HEK293 (cell line): ENCODE data around the gene CCDC142.
"Not testable (repeated sequence)": the region's sequence is repeated elsewhere in the genome, so short reads cannot be mapped to it uniquely, and the experiment has no call there.

Source experiments
- CTCF ChIA-PET: fragments of 350-600 bp; formaldehyde crosslinking; extraction: SDS; loops from one replicate; lab custom pipeline; 2021; ENCODE audit warnings: antibody characterized with exemption; lab: Yijun Ruan, JAX
- POLR2A ChIA-PET: fragments of 300-600 bp; formaldehyde crosslinking; extraction: SDS; loops from one replicate; lab custom pipeline; 2020; ENCODE audit warnings: antibody characterized with exemption, inconsistent platforms; lab: Yijun Ruan, JAX
- H3K27ac ChIP-seq: fragments of 200-500 bp; sonication (Bioruptor generic); 2 replicates; pipeline ENCODE4 v1.5.1; 2014; ENCODE audit warnings: low read depth, low read length, control low read depth, inconsistent platforms; ENCODE audit errors: extremely low read depth
- H3K36me3 ChIP-seq, 2 experiments: fragments of 200-500 bp in 1 of 2; sonication (Bioruptor generic) in 1 of 2; 1 replicate in 1 of 2; 2 replicates in 1 of 2; pipeline ENCODE4 v1.5.1; 2014 to 2017; ENCODE audit warnings: inconsistent platforms in 2 of 2, low read length in 2 of 2; ENCODE audit not compliant: control insufficient read depth in 2 of 2, insufficient read depth in 1 of 2
- H3K4me1 ChIP-seq: fragments of 200-500 bp; sonication (Bioruptor generic); 2 replicates; pipeline ENCODE4 v1.5.1; 2014; ENCODE audit warnings: mild to moderate bottlenecking, low read length, inconsistent platforms; ENCODE audit not compliant: control insufficient read depth, insufficient read depth
- H3K4me3 ChIP-seq: 2 replicates; pipeline ENCODE4 v1.5.1; 2011; ENCODE audit warnings: low read depth, mild to moderate bottlenecking, control low read depth, low read length, moderate library complexity
- H3K9me3 ChIP-seq: fragments of 200-500 bp; sonication (Bioruptor generic); 2 replicates; pipeline ENCODE4 v1.5.1; 2014; ENCODE audit warnings: low read depth, low read length, inconsistent platforms; ENCODE audit not compliant: control insufficient read depth, insufficient read depth
- GLI2 ChIP-seq: fragments of 450-650 bp; formaldehyde crosslinking; IDR thresholded peaks from 2 replicates; pipeline ENCODE4; 2017; ENCODE audit warnings: missing biosample characterization, missing genetic modification characterization, low read depth, borderline replicate concordance
- KLF7 ChIP-seq: fragments of 450-650 bp; formaldehyde crosslinking; IDR thresholded peaks from 2 replicates; pipeline ENCODE4 v1.5.1; 2016; ENCODE audit warnings: missing biosample characterization, missing genetic modification characterization, borderline replicate concordance
- KLF9 ChIP-seq: fragments of 450-650 bp; formaldehyde crosslinking; IDR thresholded peaks from 2 replicates; pipeline ENCODE4 v1.5.1; 2016; ENCODE audit warnings: missing biosample characterization, missing genetic modification characterization, low read depth
- SCRT2 ChIP-seq: fragments of 450-650 bp; formaldehyde crosslinking; IDR thresholded peaks from 2 replicates; pipeline ENCODE4 v1.5.1; 2016; ENCODE audit warnings: missing biosample characterization, missing genetic modification characterization
- SP3 ChIP-seq: fragments of 450-650 bp; formaldehyde crosslinking; IDR thresholded peaks from 2 replicates; pipeline ENCODE4 v1.5.1; 2016; ENCODE audit warnings: missing biosample characterization, missing genetic modification characterization
- YY1 ChIP-seq: fragments of 450-650 bp; formaldehyde crosslinking; IDR thresholded peaks from 2 replicates; pipeline ENCODE4 v1.5.1; 2018; ENCODE audit warnings: missing biosample characterization, missing genetic modification characterization
- ZNF133 ChIP-seq: fragments of 450-650 bp; formaldehyde crosslinking; IDR thresholded peaks from 2 replicates; pipeline ENCODE4 v1.5.1; 2016; ENCODE audit warnings: missing biosample characterization, missing genetic modification characterization
- ZNF155 ChIP-seq: fragments of 450-650 bp; formaldehyde crosslinking; IDR thresholded peaks from 2 replicates; pipeline ENCODE4 v1.5.1; 2016; ENCODE audit warnings: missing biosample characterization, missing genetic modification characterization
- ZNF214 ChIP-seq: fragments of 450-650 bp; formaldehyde crosslinking; IDR thresholded peaks from 2 replicates; pipeline ENCODE4 v1.5.1; 2017; ENCODE audit warnings: missing biosample characterization, mild to moderate bottlenecking, missing genetic modification characterization, borderline replicate concordance
- ZNF501 ChIP-seq: fragments of 450-650 bp; formaldehyde crosslinking; IDR thresholded peaks from 2 replicates; pipeline ENCODE4 v1.5.1; 2016; ENCODE audit warnings: missing biosample characterization, missing genetic modification characterization
- ZNF571 ChIP-seq: fragments of 450-650 bp; formaldehyde crosslinking; IDR thresholded peaks from 2 replicates; pipeline ENCODE4 v1.5.0; 2017; ENCODE audit warnings: missing biosample characterization, missing genetic modification characterization
- ZNF600 ChIP-seq: fragments of 450-650 bp; formaldehyde crosslinking; IDR thresholded peaks from 2 replicates; pipeline ENCODE4 v1.5.1; 2016; ENCODE audit warnings: missing biosample characterization, missing genetic modification characterization
- ZNF610 ChIP-seq: fragments of 450-650 bp; formaldehyde crosslinking; IDR thresholded peaks from 2 replicates; pipeline ENCODE4 v1.5.1; 2016; ENCODE audit warnings: missing biosample characterization, missing genetic modification characterization, borderline replicate concordance
- ZNF747 ChIP-seq: fragments of 450-650 bp; formaldehyde crosslinking; IDR thresholded peaks from 2 replicates; pipeline ENCODE4 v1.5.1; 2016; ENCODE audit warnings: missing biosample characterization, missing genetic modification characterization
- TF ChIP-seq, protein P1 (sequence below): fragments of 450-650 bp; formaldehyde crosslinking; IDR thresholded peaks from 2 replicates; pipeline ENCODE4 v1.5.1; 2016; ENCODE audit warnings: missing biosample characterization, missing genetic modification characterization
- TF ChIP-seq, protein P2 (sequence below): fragments of 450-650 bp; formaldehyde crosslinking; IDR thresholded peaks from 2 replicates; pipeline ENCODE4 v1.5.1; 2017; ENCODE audit warnings: missing biosample characterization, missing genetic modification characterization
- TF ChIP-seq, protein P3 (sequence below): fragments of 450-650 bp; formaldehyde crosslinking; IDR thresholded peaks from 2 replicates; pipeline ENCODE4 v1.5.1; 2017; ENCODE audit warnings: missing biosample characterization, missing genetic modification characterization
- TF ChIP-seq, protein P4 (sequence below): fragments of 450-650 bp; formaldehyde crosslinking; IDR thresholded peaks from 2 replicates; pipeline ENCODE4 v1.5.1; 2016; ENCODE audit warnings: missing biosample characterization, missing genetic modification characterization

Gene CCDC142

DNA sequence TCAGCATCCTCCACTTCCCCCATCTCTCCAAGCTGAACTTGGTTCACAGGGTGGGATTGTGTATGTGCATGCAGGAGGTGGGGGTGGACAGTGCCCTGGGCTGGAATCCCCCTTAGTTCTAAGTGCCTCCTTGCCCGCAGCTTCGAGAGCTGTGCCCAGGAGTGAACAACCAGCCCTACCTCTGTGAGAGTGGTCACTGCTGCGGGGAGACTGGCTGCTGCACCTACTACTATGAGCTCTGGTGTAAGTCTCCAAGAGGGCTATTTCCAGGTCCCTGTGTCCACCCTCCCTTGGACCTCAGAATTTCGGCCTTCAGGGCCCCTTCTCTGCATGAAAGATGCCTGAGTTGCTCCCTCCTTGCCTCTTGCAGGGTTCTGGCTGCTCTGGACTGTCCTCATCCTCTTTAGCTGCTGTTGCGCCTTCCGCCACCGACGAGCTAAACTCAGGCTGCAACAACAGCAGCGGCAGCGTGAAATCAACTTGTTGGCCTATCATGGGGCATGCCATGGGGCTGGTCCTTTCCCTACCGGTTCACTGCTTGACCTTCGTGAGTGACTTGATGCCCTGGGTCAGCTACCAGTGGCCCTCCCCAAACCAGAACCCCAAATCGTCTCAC is 23.2 kb downstream of the CCDC142 start:
- peak; percentile 43; the same call in 1 of the 2 replicates for TF ChIP-seq SCRT2 (tag by site-specific recombination)
- TF ChIP-seq, protein P1, sequence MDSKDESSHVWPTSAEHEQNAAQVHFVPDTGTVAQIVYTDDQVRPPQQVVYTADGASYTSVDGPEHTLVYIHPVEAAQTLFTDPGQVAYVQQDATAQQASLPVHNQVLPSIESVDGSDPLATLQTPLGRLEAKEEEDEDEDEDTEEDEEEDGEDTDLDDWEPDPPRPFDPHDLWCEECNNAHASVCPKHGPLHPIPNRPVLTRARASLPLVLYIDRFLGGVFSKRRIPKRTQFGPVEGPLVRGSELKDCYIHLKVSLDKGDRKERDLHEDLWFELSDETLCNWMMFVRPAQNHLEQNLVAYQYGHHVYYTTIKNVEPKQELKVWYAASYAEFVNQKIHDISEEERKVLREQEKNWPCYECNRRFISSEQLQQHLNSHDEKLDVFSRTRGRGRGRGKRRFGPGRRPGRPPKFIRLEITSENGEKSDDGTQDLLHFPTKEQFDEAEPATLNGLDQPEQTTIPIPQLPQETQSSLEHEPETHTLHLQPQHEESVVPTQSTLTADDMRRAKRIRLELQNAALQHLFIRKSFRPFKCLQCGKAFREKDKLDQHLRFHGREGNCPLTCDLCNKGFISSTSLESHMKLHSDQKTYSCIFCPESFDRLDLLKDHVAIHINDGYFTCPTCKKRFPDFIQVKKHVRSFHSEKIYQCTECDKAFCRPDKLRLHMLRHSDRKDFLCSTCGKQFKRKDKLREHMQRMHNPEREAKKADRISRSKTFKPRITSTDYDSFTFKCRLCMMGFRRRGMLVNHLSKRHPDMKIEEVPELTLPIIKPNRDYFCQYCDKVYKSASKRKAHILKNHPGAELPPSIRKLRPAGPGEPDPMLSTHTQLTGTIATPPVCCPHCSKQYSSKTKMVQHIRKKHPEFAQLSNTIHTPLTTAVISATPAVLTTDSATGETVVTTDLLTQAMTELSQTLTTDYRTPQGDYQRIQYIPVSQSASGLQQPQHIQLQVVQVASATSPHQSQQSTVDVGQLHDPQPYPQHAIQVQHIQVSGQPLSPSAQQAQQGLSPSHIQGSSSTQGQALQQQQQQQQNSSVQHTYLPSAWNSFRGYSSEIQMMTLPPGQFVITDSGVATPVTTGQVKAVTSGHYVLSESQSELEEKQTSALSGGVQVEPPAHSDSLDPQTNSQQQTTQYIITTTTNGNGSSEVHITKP (tag by site-specific recombination) = peak; percentile 59
- TF ChIP-seq ZNF600 (tag by site-specific recombination) = 0 out of 2 replicates have a peak, but pooled peaks have one; percentile 52
- peaks cover 0 to 35% of the 10 kb centered on the region in 2 experiments; a peak in 1 of 3 replicates for H3K36me3 ChIP-seq
- ChIA-PET POLR2A (interaction anchor here (0.5 to 3.8 kb wide), 11 partner anchors 9 to 130 kb away, joined by 3 to 44 read pairs (median 4); partner anchors contain the start of genes AUP1, CCDC142, HTRA2 and LOXL3), CTCF (interaction anchor here (1.0 kb wide), 1 partner anchor 67 kb away, joined by 3 read pairs; no protein-coding TSS in a partner anchor)
- not testable (repeated sequence) for H3K4me1 ChIP-seq, H3K9me3 ChIP-seq
- H3K4me3 ChIP-seq = peak overlapping the region; percentile 82
- 0 out of 2 replicates have a peak overlapping the region, but pooled peaks have one; percentile 6 for H3K27ac ChIP-seq

DNA sequence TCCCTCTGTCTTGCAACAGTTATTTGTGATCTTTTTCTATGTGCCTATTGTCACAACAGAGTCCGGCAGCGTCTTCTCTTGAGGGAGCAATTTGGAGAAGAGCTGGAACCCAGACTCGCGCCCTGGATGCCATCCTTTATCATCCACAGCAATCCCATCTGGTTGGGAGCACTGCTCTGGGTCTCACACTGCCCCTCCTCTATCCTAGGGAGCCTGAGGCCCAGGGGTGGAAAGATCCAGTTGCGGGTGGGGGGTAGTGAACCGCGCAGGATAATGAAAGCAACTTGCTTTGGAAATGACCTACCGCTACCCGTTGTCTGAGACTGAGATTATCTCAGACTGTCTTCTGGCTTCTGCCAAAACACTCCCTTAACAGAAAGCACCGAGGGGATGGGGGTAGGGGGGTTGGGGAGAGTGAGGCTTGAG is 23.8 kb downstream of the CCDC142 start:
- Histone ChIP-seq H3K4me1 (peaks cover 5% of the 10 kb centered on the region), H3K36me3 (peaks cover 0 to 35% of the 10 kb centered on the region in 2 experiments; a peak in 1 of 3 replicates), H3K27ac (peak overlapping the region; percentile 56; the same call in 1 of the 2 replicates)
- CTCF ChIA-PET = interaction anchor here (0.6 to 1.1 kb wide), 2 partner anchors 8 to 1822 kb away, joined by 3 read pairs; no protein-coding TSS in a partner anchor
- POLR2A ChIA-PET = interaction anchor here (0.5 to 3.8 kb wide), 20 partner anchors 8 to 104 kb away, joined by 3 to 44 read pairs (median 6); partner anchors contain the start of genes AUP1, C2orf81, CCDC142 and HTRA2
- TF ChIP-seq, protein P2, sequence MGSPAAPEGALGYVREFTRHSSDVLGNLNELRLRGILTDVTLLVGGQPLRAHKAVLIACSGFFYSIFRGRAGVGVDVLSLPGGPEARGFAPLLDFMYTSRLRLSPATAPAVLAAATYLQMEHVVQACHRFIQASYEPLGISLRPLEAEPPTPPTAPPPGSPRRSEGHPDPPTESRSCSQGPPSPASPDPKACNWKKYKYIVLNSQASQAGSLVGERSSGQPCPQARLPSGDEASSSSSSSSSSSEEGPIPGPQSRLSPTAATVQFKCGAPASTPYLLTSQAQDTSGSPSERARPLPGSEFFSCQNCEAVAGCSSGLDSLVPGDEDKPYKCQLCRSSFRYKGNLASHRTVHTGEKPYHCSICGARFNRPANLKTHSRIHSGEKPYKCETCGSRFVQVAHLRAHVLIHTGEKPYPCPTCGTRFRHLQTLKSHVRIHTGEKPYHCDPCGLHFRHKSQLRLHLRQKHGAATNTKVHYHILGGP (tag by site-specific recombination) = no peak
- no peak for TF ChIP-seq GLI2 (tag by site-specific recombination)
- TF ChIP-seq, all 188 proteins: peak for 0
- Histone ChIP-seq H3K4me3 (peak overlapping the region; percentile 82), H3K9me3 (no peaks in the 10 kb centered on the region)

DNA sequence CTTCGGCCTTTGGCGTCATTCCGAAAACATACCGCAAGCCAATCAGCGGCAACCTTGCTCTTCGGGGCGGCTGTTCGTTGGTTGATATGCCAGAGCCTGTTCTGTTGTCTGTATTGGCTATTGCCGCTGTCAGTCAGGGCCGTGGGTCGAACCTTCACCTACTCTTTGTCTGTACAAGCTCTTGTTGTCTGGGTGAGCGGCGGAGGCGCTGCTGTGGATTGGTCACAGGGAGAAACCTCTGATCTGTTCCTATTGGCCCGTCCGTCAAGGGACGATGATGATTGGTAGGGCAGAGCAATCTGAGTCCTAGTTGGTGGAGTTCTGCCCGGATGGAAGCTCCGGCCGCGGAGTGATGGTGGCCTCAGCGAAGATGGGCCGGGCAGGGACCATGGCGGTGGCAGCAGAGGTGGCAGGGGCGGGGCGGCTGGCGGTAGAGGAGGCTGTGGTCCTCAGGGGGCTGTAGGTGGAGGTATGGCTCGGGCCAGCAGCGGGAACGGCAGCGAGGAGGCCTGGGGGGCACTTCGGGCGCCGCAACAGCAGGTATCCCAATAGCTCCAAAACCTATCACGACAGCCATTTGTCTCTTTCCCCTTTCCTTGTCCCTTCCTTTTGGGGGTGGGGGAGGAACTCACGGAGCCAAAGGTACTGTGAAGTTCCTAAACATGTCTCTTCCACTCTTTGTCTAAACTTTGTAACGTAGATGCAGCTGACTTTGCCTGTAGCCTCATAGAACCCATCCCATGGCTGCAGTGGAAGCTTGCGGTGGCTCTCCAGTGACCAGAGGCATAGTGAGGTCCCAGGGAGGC is 24.5 kb downstream of the CCDC142 start, which contains the start of gene WBP1:
Gene WBP1 (plus strand): TSS at position 307 of the 806 bp plus-strand sequence. CDS start 165 bp downstream, at position 472.
- peaks cover 0 to 35% of the 10 kb centered on the region in 2 experiments; a peak in 1 of 3 replicates for H3K36me3 ChIP-seq
- no peaks in the 10 kb centered on the region for H3K9me3 ChIP-seq
- ChIA-PET CTCF (interaction anchor here (0.6 to 1.1 kb wide), 2 partner anchors 9 to 1821 kb away, joined by 3 read pairs; no protein-coding TSS in a partner anchor), POLR2A (interaction anchor here (0.6 to 3.8 kb wide), 24 partner anchors 9 to 280 kb away, joined by 3 to 44 read pairs (median 5); partner anchors contain the start of genes AUP1, C2orf81, CCDC142 and HTRA2)
- peak within 1 kb of the TSS; percentile 96 for H3K27ac ChIP-seq
- peak within 1 kb of the TSS; percentile 82 for H3K4me3 ChIP-seq
- peaks cover 5% of the 10 kb centered on the region for H3K4me1 ChIP-seq
- TF ChIP-seq ZNF155 (tag by site-specific recombination) = no peak
- no peak for TF ChIP-seq ZNF214 (tag by site-specific recombination)
- TF ChIP-seq, protein P3, sequence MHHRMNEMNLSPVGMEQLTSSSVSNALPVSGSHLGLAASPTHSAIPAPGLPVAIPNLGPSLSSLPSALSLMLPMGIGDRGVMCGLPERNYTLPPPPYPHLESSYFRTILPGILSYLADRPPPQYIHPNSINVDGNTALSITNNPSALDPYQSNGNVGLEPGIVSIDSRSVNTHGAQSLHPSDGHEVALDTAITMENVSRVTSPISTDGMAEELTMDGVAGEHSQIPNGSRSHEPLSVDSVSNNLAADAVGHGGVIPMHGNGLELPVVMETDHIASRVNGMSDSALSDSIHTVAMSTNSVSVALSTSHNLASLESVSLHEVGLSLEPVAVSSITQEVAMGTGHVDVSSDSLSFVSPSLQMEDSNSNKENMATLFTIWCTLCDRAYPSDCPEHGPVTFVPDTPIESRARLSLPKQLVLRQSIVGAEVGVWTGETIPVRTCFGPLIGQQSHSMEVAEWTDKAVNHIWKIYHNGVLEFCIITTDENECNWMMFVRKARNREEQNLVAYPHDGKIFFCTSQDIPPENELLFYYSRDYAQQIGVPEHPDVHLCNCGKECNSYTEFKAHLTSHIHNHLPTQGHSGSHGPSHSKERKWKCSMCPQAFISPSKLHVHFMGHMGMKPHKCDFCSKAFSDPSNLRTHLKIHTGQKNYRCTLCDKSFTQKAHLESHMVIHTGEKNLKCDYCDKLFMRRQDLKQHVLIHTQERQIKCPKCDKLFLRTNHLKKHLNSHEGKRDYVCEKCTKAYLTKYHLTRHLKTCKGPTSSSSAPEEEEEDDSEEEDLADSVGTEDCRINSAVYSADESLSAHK (tag by site-specific recombination) = no peak
- TF ChIP-seq ZNF133 (tag by site-specific recombination) = no peak
- no peak for TF ChIP-seq ZNF571 (tag by site-specific recombination)
- no peak for TF ChIP-seq ZNF610
- peak; percentile 59; the same call in 1 of the 2 replicates for TF ChIP-seq SP3 (tag by site-specific recombination)
- TF ChIP-seq ZNF747 = no peak
- TF ChIP-seq, protein P4, sequence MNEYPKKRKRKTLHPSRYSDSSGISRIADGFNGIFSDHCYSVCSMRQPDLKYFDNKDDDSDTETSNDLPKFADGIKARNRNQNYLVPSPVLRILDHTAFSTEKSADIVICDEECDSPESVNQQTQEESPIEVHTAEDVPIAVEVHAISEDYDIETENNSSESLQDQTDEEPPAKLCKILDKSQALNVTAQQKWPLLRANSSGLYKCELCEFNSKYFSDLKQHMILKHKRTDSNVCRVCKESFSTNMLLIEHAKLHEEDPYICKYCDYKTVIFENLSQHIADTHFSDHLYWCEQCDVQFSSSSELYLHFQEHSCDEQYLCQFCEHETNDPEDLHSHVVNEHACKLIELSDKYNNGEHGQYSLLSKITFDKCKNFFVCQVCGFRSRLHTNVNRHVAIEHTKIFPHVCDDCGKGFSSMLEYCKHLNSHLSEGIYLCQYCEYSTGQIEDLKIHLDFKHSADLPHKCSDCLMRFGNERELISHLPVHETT (tag by site-specific recombination) = no peak
- TF ChIP-seq KLF7 (tag by site-specific recombination) = no peak
- 0 out of 2 replicates have a peak, but pooled peaks have one; percentile 26 for TF ChIP-seq ZNF501 (tag by site-specific recombination)
- TF ChIP-seq YY1 (tag by site-specific recombination) = peak; percentile 84; the same call in 1 of the 2 replicates
- peak; percentile 58 for TF ChIP-seq KLF9 (tag by site-specific recombination)
